ENCODE results near the gene DUSP2.

DUSP2 gene, protein sequence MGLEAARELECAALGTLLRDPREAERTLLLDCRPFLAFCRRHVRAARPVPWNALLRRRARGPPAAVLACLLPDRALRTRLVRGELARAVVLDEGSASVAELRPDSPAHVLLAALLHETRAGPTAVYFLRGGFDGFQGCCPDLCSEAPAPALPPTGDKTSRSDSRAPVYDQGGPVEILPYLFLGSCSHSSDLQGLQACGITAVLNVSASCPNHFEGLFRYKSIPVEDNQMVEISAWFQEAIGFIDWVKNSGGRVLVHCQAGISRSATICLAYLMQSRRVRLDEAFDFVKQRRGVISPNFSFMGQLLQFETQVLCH

DNA sequence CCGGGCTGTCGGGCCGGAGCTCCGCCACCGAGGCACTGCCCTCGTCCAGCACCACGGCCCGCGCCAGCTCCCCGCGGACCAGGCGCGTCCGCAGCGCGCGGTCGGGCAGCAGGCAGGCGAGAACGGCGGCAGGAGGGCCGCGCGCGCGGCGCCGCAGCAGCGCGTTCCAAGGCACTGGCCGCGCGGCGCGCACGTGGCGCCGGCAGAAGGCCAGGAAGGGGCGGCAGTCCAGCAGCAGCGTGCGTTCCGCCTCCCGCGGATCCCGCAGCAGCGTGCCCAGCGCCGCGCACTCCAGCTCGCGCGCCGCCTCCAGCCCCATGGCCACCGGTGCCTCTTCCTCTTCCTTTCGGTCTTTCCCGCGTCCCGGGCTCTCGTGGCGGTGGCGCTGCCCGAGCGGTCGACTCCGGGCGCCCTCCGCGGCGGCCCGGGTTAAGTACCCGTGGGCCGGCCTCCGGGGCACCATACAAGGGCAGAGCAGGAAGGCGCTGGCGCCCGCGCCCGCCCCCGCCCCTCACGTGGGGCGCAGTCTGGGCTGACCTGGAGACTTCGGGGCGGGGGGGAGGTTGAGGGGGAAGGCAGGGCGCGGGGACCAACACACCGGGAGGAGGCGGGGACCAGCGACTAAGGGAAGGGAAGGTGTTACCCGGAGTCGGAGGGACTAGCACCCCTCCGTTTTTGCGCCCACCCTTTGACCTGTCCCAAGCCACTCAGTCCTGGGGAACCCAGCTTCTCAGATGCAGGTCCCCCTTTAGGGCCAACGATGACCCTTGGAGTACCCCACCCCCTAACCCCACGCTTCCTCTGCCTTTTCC lies at the start of gene DUSP2:
Gene DUSP2 (minus strand): TSS at position 405 of the 812 bp plus-strand sequence. CDS start 86 bp downstream, at position 319.
- DNase-seq (ENCODE audit: low read depth in 2 of 2), result peak; percentile 87 to 90

DNA sequence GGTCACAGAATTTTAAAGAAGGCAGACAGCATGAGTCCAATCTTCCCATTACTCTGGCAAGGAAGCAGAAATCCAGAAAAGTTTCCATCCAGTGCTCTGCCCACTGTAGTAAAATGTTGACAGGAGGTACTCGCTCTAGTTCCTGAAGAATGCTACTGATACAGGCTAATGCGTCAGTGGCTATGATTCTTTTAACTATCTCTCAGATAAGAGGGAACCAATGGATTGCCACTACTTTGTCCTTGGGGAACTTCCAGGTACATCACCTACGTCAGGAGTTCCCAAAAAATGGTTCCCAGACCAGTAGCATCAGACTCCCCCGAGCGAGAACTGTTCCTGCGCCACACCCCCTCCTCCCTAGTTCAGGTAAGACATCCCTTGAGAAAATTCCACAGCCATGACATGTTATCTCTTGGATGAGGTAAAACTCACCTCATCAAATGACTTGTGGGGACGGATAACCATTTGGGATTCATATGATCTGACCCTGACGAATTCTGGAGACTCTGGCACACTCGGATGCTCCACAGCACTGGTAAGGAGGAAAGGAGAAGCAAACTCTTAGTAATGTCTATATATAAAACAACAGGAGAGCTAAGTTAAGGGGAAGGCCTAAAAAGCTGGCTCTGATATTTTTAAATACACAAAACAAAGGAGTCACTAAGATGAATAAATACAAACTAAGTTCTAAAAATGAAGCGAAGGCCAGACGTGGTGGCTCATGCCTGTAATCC lies 46.9 kb upstream of the DUSP2 start:
- no peak for DNase-seq (ENCODE audit: low read depth in 2 of 2)

DNA sequence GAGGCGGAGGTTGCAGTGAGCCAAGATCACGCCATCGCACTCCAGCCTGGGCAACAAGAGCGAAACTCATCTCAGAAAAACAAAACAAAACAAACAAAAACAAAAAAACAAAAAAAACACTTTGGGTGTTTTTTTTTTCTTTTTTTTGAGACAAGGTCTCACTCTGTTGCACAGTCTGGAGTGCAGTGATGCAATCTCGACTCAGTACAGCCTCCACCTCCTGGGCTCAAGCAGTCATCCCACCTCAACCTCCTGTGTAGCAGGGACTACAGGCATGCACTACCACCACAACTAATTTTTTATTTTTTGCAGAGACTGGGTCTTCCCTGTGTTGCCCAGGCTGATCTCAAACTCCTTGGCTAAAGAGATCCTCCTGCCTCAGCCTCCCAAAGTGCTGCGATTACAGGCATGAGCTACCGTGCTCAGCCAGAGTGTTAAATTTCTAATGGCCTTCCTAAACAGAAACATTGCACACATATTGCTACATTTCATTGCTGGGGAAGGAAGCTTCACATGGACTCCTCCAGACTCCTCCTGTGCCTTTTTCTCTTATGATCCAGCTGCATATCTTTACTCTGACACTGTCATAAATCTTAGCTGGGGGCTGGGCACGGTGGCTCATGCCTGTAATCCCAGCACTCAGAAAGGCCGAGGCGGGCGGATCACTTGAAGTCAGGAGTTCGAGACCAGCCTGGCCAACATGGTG lies 43.7 kb upstream of the DUSP2 start:
- DNase-seq (ENCODE audit: low read depth in 2 of 2), result no peak

DNA sequence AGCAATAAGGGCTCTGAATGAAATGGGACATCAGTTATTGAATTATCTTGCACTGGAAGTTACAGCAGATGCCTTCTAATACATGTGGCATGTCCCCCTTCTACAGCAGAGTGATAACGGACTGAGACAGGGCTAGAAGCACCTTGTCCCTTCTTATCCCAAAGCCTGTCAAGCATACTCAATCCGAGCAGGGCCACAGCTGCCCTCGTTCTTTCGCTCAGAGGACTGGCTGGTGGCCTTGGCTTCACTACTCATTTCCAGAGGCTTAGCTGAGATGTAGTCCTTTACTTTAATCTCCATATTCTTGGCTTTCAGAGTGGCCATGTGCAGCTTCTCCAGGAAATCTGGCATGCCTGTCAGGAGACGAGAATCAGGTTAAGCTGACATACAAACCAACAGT lies 41.3 kb upstream of the DUSP2 start:
- no peak for DNase-seq (ENCODE audit: low read depth in 2 of 2)

DNA sequence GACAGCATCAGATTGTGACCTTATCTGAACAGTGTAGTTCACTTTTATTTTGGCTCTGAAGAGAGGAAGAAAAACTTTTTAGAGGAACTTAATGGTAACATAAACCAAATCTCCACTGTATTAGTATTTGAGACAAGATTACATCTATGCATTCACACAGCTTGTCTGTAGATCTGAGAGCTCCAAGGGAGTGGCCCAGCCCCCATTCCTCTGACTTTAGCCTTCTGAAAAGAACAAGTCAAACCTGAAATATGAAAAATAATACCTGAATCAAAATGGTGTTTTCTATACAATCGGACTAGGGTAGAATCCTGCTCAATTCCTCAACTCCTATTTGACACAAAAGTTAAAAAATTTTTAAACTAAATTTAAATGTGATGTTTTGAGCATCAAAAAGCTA lies 40.3 kb upstream of the DUSP2 start:
- DNase-seq (ENCODE audit: low read depth in 2 of 2), result no peak

DNA sequence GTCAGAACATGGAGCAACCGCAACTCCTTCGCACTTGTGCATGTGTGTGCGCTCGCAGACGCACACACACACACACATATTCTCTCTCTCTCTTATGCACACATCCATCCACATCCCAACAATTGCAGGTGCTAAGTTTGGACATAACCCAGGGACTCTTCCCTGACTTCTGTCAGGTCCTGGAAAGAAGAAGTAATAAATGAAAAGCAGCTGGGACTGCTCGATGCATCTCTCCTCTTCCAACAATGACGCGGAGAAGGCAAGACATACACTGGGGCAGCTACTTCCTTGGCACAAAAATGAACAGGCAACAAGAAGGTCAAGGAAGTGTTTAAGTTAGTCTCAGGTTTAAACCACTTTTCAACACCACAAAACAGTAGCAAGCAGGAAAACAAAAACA lies 39.7 kb upstream of the DUSP2 start:
- DNase-seq (ENCODE audit: low read depth in 2 of 2), result no peak

DNA sequence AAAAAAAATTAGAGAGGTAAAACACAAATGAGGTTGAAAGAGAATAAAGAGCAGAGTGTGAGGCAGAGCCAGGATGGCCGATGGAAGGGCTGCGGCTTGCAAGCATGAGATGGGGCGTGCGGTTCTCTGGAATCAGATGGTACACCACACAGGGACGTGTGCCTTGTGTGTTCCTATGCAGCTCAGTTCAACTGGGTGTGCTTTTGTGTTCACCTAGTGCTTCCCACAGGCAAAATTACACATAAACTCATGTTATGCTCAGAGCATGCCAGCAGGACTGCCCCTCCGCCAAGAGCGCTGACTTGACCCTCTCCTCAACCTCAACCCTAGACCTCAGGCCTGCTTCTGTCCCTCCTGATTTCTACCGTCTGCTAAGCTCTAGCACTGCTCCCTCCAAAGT lies 38.9 kb upstream of the DUSP2 start:
- DNase-seq (ENCODE audit: low read depth in 2 of 2), result no peak

DNA sequence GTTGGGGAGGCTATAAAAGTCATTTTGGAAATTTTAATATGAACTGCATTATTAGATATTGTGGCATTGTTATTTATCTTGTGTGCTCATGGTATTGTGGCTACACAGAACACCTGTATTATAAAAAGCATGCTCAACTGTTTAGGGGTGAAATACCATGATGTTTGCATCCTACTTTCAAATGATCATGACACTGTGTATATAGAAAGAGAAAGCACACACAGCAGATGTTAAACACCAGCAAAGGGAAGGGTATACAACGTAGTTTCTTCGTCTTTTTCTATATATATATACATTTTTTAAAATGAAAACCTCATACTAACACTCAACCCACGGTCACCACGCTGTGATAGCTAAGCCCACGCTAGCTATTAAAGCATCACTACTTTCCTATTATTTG lies 36.3 kb upstream of the DUSP2 start:
- no peak for DNase-seq (ENCODE audit: low read depth in 2 of 2)

DNA sequence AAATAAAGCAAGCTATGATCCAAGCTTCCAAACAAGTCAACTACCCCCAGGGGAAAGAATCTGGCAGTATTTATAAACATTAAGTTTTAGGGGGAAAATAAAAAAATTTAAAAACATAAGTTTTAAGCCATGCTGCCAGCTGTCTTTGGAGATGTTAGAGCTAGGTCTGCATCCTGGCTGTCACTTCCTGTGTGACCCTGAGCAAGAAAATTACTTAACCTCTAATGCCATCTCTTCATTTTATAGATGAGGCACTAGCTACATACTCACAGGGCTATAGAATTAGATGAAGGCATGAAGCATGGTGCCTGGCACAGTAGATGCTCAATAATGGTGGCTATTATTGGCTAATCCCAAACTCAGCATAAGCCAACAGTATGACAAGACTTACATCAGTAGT lies 35.3 kb upstream of the DUSP2 start:
- no peak for DNase-seq (ENCODE audit: low read depth in 2 of 2)

DNA sequence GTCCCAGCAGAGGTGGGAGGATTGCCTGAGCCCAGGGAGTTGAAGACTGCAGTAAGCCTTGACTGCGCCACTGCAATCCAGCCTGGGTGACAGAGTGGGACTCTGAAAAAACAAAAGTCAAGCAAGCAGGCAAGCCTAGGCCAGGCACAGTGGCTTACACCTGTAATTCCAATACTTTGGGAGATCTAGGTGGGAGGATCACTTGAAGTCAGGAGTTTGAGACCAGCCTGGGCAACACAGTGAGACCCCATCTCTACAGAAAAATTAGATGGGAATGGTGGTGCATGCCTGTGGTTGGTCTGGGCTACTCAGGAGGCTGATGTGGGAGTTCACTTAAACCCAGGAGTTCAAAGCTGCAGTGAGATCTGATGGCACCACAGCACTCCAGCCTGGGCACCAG lies 34.8 kb upstream of the DUSP2 start:
- no peak for DNase-seq (ENCODE audit: low read depth in 2 of 2)

DNA sequence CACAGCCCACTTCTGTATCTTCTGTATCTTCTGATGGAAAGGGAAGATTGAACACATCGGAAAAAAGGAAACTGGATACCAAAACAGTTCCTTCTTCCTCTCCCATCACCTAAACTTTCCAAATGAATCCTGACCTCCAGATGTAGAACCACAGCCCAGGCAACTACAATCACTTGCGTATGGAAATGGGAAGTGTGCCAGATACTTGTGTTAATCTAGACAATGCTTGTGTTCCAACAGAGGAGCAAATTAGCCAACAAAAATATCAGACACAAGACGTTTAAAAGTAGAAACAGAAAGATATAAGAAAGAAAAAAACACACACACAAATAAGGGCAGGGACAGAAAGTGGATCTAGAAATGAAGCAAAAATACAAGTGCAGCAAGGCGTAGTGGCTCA lies 31.4 kb upstream of the DUSP2 start:
- DNase-seq (ENCODE audit: low read depth in 2 of 2), result no peak

DNA sequence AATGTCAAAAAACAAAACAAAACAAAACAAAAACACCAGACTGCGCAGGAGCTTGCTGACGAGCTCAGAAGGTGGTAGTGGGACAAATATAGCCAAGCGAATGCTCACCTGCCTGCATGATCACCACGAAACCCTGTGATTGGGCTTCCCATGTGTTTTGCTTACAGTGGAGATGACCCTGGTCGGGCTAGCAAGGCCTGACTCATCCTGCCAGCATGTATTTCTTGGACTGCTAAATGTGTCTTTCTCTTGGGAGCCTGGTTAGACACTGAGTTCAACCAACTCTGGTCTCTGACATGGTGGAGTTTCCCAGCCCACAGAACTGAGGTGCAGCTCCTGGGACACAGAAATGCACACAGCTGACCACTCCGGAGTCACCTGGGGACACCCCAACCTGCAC lies 30.7 kb upstream of the DUSP2 start:
- no peak for DNase-seq (ENCODE audit: low read depth in 2 of 2)

DNA sequence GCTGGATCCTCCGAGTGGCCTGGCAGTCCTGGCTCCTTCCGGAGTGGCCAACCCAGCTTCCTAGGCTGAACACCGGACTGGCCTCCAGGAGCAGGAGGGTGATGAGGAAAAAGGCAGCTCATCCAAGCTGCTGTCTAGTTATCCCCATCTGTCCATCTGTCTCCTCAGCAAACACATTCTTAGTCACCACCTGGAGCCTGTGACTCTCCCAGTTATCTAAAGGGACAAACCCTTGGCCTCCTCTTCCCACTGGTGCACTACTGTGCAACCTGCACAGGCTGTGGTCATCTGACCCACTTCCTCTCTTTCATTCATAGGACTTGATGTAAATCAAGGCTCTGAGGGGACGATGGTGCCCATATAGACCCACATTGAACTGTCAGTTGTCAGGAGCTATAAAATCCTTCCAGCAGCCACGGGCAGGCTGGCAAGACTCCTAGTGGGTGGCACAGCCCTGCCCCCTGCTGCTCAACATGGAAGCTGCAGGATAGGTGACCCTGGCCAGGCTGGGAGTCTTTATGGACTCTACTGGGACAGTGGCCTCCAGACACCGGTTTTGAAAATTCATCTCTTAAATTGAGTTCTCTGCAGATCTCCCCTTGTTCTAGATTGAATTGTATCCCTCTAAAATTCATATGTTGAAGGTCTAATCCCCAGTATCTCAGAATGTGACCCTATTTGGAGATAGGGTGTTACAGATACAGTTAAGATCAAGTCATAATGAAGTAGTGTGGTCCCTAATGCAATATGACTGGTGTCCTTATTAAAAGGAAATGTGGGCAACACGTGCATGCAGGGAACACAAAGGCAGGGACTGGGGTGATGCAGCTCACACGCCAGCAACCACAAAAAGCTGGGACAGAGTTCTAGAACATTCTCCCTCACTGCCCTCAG lies 29.3 kb upstream of the DUSP2 start:
- peak; percentile 81 to 82 for DNase-seq (ENCODE audit: low read depth in 2 of 2)

DNA sequence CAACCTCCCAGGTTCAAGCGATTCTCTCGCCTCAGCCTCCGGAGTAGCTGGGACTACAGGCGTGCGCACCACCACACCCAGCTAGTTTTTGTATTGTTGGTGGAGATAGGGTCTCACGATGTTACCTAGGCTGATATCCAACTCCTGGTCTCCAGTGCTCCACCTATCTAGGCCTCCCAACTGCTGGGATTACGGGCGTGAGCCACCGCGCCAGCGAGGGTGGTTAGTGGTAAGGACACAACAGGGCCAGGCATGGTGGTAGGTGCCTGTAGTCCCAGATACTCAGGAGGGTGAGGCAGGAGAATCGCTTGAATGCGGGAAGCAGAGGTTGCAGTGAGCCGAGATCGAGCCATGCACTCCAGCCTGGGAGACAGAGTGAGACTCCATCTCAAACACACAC lies 26.6 kb upstream of the DUSP2 start:
- no peak for DNase-seq (ENCODE audit: low read depth in 2 of 2)

DNA sequence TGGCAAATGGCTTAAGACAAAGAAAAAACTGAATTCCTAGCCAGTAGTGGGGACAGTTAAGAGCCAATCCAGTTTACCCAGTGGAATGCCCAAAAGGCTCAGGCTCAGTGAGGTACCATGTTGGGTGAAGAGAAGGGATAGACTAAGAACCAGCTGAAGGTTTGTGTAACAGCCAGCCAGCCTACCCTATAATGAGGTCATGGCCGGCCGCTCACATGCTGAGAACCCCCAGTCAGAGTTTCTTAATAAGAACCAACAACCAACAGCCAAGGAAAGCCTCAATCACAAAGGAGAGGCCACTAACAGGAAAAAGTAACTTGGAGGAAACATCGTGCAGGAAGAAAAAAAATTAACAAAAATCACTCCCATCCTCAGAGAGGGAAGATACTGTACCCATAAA lies 25.4 kb upstream of the DUSP2 start:
- no peak for DNase-seq (ENCODE audit: low read depth in 2 of 2)

DNA sequence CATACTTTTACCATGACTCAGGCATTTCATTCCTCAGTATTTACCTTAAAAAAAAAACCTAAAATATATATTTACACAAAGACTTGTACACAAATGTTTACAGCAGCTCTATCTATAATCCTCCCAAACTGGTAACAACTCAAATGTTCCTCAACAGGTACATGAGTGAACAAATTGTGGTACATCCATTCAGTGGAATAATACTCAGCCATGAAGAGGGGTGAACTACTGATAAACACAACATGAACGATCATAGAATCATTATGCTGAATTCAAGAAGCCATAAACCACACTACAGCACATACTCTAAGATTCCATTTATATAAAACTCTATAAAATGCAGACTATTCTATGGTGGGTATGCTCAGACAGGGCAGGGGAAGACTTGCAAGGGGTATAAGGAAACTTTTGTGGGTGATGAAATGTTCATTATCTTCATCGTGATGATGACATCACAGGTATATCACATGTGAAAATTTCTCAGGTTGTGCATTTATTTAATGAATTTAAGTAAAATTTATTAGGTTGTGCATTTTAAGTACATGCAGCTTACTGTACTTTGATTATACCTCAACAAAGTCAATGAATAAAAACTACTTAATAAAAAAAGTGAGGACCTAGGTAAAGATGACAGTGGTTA lies 24.7 kb upstream of the DUSP2 start:
- no peak for DNase-seq (ENCODE audit: low read depth in 2 of 2)

DNA sequence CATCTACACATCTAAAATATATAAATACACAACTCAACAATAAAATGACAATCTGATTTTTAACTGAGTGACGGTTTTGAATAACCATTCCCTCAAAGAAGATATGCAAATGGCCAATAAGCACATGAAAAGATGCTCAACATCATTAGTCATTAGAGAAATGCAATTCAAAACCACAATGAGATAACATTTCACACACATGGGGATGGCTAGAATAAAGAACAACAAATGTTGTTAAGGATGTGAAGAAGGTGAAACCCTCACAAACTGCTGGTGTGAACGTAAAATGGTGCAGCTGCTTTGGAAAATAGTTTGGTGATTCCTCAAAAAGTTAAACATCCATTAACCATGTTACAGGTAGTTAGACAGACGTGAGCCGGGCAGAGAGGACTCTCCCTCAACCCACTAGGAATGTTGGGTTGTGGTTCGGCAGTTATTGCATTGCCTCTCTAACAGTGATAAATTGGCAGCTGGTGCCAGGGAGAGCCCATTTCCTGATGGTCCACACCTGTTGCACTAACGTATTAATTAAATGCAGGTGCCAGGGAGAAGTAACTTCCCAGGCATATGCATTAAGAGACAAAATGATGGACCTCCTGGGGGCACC lies 22.3 kb upstream of the DUSP2 start:
- no peak for DNase-seq (ENCODE audit: low read depth in 2 of 2)

DNA sequence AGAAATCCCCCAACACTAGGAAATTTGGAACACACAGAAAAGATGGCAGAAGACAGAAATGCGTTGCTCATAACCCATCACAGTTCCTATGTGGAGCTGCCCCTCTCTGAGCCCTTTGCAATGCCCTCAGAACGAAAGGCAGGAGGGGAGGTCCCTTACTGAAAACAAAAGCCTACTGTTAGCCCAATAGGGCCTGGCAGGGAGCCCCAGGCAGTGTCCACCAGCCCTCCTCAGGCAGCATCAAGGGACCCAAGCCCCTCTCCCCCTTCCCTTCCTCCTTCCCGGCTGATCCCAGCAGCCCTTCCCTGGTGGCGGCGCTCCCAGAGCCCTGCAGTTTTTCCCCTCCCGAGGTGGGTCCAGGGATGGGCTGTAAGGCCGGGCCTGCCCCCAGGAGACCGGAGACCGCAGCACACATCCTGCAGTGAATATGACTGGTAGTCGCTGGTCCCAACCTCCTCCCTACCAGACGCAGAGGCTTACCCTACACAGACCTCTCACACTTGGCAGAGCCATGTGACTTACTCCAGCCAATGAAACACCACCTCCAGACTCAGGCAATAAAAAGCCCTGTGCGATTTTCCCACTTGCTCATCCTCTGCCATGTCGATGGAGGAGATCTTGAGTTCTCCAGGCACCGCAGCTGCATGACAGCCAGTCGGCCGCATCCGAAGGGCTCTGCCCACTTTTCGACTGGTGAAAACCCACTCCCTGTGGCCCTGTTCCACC lies 19.4 kb upstream of the DUSP2 start:
- peak in 1 of 2 donors; percentile 73 for DNase-seq (ENCODE audit: low read depth in 2 of 2)

DNA sequence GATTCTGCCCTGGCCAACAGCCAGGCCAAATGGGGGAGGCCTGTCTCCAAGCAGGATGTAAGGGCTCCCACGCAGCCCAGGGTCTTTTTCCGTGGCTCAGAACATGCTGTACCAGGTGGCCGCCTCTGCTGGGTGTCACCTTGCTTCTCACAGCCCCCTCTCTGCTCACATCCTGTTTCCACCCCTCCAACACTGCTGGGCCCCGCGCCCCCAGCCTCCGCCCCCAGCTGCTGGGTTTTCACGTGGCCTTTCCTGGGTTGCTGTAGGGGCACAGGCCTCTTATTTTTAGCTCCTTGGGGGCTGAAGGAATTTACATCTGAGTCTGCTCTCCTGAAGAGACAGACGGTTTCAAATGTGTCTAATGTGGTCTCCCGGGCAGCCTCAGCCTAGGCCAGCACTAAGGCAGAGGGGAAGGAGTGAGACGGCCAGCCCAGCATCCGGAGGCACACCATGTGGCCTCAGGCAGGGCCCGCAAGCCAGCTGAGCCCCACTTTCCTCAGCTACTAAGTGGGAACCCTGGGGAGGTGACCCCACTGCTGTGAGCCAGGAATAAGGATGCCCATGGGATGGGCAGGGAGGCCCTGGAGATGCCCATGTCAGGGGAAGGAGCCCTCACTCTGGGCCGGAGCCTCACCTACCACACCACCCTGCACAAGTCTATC lies 18.7 kb upstream of the DUSP2 start:
- DNase-seq (ENCODE audit: low read depth in 2 of 2), result peak; percentile 71 to 76
